PC-9 (cell line): ENCODE data around the gene KRTAP10-10.

ENCODE experiments used
- CTCF ChIP-seq: fragments of 200-600 bp; sonication (generic); conservative IDR thresholded peaks from 2 replicates; pipeline ENCODE4 v1.6.1; 2017; ENCODE audit warnings: mixed run types, antibody characterized with exemption, mild to moderate bottlenecking, moderate library complexity
- EZH2 ChIP-seq: fragments of 200-600 bp; sonication (generic); IDR thresholded peaks from 2 replicates; pipeline ENCODE4 v1.8.0; 2017; ENCODE audit warnings: antibody characterized with exemption, low read depth

DNA sequence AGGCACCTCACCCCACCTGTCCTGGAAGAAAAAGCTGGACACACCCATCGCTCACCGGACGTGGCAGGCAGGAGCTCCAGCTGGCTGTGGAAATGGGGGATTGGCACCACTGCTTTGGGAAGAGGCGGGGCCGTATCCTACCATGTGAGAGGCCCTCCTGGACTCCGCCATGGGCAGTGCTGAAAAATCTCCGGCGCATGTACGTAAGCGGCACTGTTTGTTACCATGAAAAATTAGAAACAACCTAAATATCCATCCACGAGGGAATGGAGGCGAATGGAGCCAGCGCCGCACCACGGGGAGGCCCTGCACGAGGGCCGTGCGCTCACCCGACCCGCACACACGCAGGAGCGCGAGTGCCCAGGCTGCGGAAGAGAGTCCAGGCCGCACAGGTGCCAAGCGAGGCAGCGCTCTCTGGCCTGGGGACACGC lies 22.2 kb upstream of the KRTAP10-10 start:
- TF ChIP-seq CTCF: no peak
- no peak for TF ChIP-seq EZH2
